Measurements from ENCODE around the gene CBARP.

The CBARP gene

GRCh38 chr19:1269478-1270212 is 31.8 kb upstream of the CBARP start (continued):
- TF ChIP-seq ZNF362 (tag by site-specific recombination; IDR thresholded peaks at IDR 0.05) = no peak
- TF ChIP-seq ZNF560 (tag by site-specific recombination; IDR thresholded peaks at IDR 0.05; ENCODE audit: borderline replicate concordance) = no peak
- no peak for TF ChIP-seq ZNF174 (tag by site-specific recombination; IDR thresholded peaks at IDR 0.05)
- no peak for TF ChIP-seq BCL11A (tag by site-specific recombination; IDR thresholded peaks at IDR 0.05; ENCODE audit: low read depth)
- no peak for TF ChIP-seq BCL6B (tag by site-specific recombination; IDR thresholded peaks at IDR 0.05)
- peak; percentile 50; the same call in 1 of the 2 replicates for TF ChIP-seq ZNF600 (tag by site-specific recombination; IDR thresholded peaks at IDR 0.05)
- no peak for TF ChIP-seq ZNF157 (tag by site-specific recombination; IDR thresholded peaks at IDR 0.05)
- no peak for TF ChIP-seq SCRT1 (tag by site-specific recombination; IDR thresholded peaks at IDR 0.05; ENCODE audit: borderline replicate concordance)
- peak; percentile 52; the same call in 1 of the 2 replicates for TF ChIP-seq SP3 (tag by site-specific recombination; IDR thresholded peaks at IDR 0.05)
- no peak for TF ChIP-seq ZFP3 (tag by site-specific recombination; IDR thresholded peaks at IDR 0.05; ENCODE audit: low read depth)
- TF ChIP-seq ZNF707 (tag by site-specific recombination; IDR thresholded peaks at IDR 0.05) = no peak
- no peak for TF ChIP-seq SCRT2 (tag by site-specific recombination; IDR thresholded peaks at IDR 0.05)
- peak; percentile 84 for TF ChIP-seq CTCF (tag by site-specific recombination; IDR thresholded peaks at IDR 0.05)
- TF ChIP-seq ZNF513 (tag by site-specific recombination; IDR thresholded peaks at IDR 0.05) = no peak; the same call in 1 of the 2 replicates
- no peak for TF ChIP-seq ZNF23 (tag by site-specific recombination; IDR thresholded peaks at IDR 0.05; ENCODE audit: borderline replicate concordance)
- peak; percentile 24 for TF ChIP-seq ZNF623 (tag by site-specific recombination; IDR thresholded peaks at IDR 0.05)
- no peak for TF ChIP-seq ZNF488 (tag by site-specific recombination; IDR thresholded peaks at IDR 0.05)
- no peak for TF ChIP-seq ZNF138 (tag by site-specific recombination; IDR thresholded peaks at IDR 0.05; ENCODE audit: borderline replicate concordance)
- no peak for TF ChIP-seq ZIC2 (tag by site-specific recombination; IDR thresholded peaks at IDR 0.05)
- peak; percentile 5; the same call in 1 of the 2 replicates for TF ChIP-seq ZNF248 (tag by site-specific recombination; IDR thresholded peaks at IDR 0.05)
- peak; percentile 41; the same call in 1 of the 2 replicates for TF ChIP-seq KLF7 (tag by site-specific recombination; IDR thresholded peaks at IDR 0.05; ENCODE audit: borderline replicate concordance)
- TF ChIP-seq ZNF768 (tag by site-specific recombination; IDR thresholded peaks at IDR 0.05) = no peak
- TF ChIP-seq ZNF639 (tag by site-specific recombination; IDR thresholded peaks at IDR 0.05) = peak; percentile 49; the same call in 1 of the 2 replicates
- peak; percentile 53; the same call in 1 of the 2 replicates for TF ChIP-seq PRDM1 (tag by site-specific recombination; IDR thresholded peaks at IDR 0.05)
- TF ChIP-seq PATZ1 (tag by site-specific recombination; IDR thresholded peaks at IDR 0.05) = peak; percentile 63
- peak; percentile 81 for TF ChIP-seq ZNF645 (tag by site-specific recombination; IDR thresholded peaks at IDR 0.05)
- TF ChIP-seq YY2 (tag by site-specific recombination; IDR thresholded peaks at IDR 0.05) = peak; percentile 78

All from HEK293 (cell line).